ENCODE results near the gene LGI1. TPM values are rescaled to one million over a fixed set of nuclear protein-coding genes. Genes with fewer than 3 reads are reported as not detected.

LGI1 gene
- total RNA-seq, 2 experiments from 2014 or later: not detected

DNA sequence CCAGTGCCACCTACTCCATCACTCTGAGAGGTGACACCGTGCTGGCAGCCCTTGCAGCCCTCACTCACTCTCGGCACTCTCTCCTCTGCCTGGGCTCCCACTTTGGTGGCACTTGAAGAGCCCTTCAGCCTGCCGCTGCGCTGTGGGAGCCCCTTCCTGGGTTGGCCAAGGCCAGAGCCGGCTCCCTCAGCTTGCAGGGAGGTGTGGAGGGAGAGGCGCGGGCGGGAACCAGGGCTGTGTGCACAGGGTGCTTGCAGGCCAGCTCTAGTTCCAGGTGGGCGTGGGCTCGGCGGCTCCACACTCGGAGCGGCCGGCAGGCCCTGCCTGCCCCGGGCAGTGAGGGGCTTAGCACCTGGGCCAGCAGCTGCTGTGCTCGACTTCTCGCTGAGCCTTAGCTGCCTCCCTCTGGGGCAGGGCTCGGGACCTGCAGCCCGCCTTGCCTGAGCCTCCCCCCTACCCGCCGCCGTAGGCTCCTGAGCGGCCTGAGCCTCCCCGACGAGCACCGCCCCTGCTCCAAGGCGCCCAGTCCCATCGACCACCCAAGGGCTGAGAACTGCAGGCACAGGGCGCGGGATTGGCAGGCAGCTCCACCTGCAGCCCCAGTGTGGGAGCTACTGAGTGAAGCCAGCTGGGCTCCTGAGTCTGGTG lies 87.4 kb downstream of the LGI1 start:
- ChIA-PET POLR2A (no interaction called here), CTCF (interaction anchor here (1.5 kb wide), 1 partner anchor 14 kb away, joined by 6 read pairs; no protein-coding TSS in a partner anchor)
- intact Hi-C loops (cut with micrococcal nuclease): no loop called here
- Mint-ChIP-seq H3K27me3 (peaks cover 4% of the 10 kb centered on the region), H3K36me3 (no peaks in the 10 kb centered on the region), H3K27ac (no peak overlapping the region), H3K4me1 (ENCODE audit: low read depth) (no peaks in the 10 kb centered on the region), H3K9me3 (no peaks in the 10 kb centered on the region), H3K4me3 (no peak overlapping the region)
- no peak for DNase-seq

Other genes with a start within 250 kb of the LGI1 start
- not detected for gene FFAR4, start 191.3 kb upstream of the LGI1 start, total RNA-seq
- not detected for gene RBP4, start 156.7 kb upstream of the LGI1 start, total RNA-seq
- not detected for gene PDE6C, start 145.4 kb upstream of the LGI1 start, total RNA-seq
- gene FRA10AC1, start 55.3 kb upstream of the LGI1 start, total RNA-seq: 10 to 100 TPM; 18.6 to 19.0 TPM
- gene SLC35G1, start 136.0 kb downstream of the LGI1 start, total RNA-seq: 1 to 10 TPM; 2.8 to 3.0 TPM
- gene PLCE1, start 236.0 kb downstream of the LGI1 start, total RNA-seq: under 1 TPM in 1 of 2 experiments, not detected in 1; 0.02 TPM

Measured in activated CD4-positive, alpha-beta memory T cell treated with anti-CD3 and anti-CD28 coated beads for 36 hours (primary cell).